Upper lobe of left lung (tissue), 4 donors: ENCODE measurements around the gene MAEA.

Experiments
- EP300 ChIP-seq, 4 donors: sonication (generic); formaldehyde crosslinking; IDR thresholded peaks; one replicate each; pipeline ENCODE4 v1.5.1; 2017; ENCODE audit warnings: antibody characterized with exemption in 4 of 4, control low read depth in 2 of 4
- POLR2A ChIP-seq, 4 donors: fragments of 450-650 bp; IDR thresholded peaks; one replicate each; pipeline ENCODE4 v1.5.1; 2016 to 2017; ENCODE audit warnings: antibody characterized with exemption in 4 of 4, mild to moderate bottlenecking in 2 of 4
- TF ChIP-seq, protein P1 (sequence below), 6 experiments: fragments of 450-650 bp in 4 of 6; fragments of 200-600 bp in 2 of 6; sonication (generic) in 2 of 6; IDR thresholded peaks; one replicate each; pipeline ENCODE4 v1.5.1; 2016 to 2019; ENCODE audit warnings: antibody characterized with exemption in 6 of 6

DNA sequence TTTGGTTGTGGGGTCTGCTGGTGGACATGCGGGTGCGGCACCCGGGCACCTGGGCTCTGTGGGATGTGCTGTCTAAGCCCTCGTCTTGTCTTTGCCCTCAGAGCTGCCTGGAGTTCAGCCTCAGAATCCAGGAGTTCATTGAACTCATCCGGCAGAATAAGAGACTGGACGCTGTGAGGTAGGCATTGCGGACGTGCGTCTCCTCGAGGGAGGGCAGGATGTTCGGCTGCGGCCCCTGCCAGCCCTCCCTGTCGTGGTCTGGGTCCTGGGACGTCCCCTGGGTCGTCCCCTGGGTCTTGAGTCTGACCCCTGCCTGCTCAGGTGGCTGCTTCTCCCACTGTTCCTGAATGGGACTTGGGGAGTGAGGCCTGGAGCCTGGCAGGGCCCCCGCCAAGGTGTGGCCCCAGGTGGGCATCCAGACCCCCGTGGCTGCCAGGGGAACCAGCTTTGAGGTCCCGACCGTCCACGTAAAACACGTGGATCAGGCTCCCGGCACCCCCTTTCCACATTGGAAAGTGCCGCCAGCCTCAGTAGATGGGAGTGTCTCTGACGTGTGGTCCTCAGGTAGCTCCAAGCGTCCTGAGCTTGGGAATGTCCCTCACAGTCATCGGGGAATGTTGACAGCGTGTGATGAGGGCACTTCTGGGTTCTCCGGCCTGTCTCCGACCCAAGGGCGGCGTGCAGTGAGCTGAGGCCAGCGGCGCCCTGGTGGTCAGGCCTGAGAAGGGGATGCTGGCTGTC lies 38.0 kb downstream of the MAEA start:
- no peak for TF ChIP-seq POLR2A (IDR thresholded peaks at IDR 0.05)
- TF ChIP-seq, protein P1, sequence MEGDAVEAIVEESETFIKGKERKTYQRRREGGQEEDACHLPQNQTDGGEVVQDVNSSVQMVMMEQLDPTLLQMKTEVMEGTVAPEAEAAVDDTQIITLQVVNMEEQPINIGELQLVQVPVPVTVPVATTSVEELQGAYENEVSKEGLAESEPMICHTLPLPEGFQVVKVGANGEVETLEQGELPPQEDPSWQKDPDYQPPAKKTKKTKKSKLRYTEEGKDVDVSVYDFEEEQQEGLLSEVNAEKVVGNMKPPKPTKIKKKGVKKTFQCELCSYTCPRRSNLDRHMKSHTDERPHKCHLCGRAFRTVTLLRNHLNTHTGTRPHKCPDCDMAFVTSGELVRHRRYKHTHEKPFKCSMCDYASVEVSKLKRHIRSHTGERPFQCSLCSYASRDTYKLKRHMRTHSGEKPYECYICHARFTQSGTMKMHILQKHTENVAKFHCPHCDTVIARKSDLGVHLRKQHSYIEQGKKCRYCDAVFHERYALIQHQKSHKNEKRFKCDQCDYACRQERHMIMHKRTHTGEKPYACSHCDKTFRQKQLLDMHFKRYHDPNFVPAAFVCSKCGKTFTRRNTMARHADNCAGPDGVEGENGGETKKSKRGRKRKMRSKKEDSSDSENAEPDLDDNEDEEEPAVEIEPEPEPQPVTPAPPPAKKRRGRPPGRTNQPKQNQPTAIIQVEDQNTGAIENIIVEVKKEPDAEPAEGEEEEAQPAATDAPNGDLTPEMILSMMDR (IDR thresholded peaks at IDR 0.05): no peak
- no peak for TF ChIP-seq EP300 (IDR thresholded peaks at IDR 0.05)
